LNCaP clone FGC (cell line): ENCODE measurements around the gene NSMCE4A.
"Not testable (repeated sequence)": the region's sequence is repeated elsewhere in the genome, so short reads cannot be mapped to it uniquely, and the experiment has no call there.

ENCODE experiments used
- DNase-seq: peaks from one replicate; pipeline ENCODE4 v3.0.0-alpha.2; 2011; ENCODE audit warnings: low read depth
- H3K4me3 ChIP-seq: 2 replicates; pipeline ENCODE4 v1.5.1; 2011; ENCODE audit warnings: mild to moderate bottlenecking, low read depth, low read length, control low read depth
- TF ChIP-seq, protein P1 (sequence below): IDR thresholded peaks from 2 replicates; pipeline ENCODE4 v1.5.1; 2012; ENCODE audit warnings: mild to moderate bottlenecking; ENCODE audit not compliant: control insufficient read depth, insufficient read depth; ENCODE audit errors: extremely low read depth

Gene NSMCE4A

DNA sequence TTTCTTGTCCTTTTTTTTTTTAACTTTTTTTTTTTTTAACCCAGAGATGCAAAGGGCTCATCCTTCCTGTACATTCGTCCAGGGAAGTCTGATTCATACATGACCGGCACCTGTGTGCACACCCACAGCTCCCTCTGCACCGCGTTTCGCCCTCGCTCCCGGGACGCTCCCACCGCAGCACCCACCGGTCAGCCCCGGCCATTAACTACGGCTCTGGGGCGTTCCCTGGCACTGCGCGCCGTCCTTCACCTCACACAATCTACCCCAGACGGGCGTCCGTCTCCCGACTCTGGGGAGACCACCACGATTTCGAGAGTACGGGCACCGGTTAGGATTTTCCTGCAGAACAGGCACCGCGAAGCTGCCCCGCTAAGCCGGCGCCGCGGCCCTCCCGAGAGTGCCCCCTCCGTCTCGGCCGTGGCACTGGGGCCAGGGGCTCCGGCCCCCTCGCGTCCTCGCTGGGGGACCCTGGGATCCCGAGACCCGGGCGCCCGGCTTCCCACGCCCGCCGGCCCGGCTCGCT, 47.6 kb downstream of the NSMCE4A start:
- peak overlapping the region; percentile 95 for H3K4me3 ChIP-seq
- DNase-seq, result no peak

DNA sequence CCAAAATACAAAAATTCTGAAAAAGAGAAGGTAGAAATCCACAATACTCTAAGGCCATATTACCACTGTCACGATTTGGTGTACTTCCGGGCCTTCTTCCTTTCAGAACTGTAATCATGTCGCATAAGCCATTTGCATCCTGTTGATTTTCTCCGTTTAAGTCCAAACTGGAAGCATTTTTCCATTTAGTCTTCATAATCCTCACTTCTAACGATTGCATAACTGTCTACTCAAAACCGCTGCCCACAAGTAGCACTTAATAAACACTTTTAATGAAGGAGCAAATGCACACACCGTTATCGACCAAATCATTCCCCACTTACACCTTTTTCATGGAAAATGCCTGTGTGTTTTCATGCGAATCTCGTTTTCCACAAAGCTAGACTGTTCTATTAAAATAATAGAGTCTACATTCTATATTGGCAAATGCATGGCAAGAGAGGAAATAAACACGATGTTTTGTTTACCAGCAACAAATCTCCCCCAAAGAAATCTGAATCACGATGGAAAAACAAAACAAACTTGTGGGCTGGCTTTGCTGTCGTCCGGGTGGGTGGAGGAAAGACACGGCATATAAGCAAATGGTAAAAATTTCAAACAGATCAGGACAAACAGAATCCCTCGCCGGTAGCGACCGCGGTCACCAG, 48.2 kb downstream of the NSMCE4A start:
- DNase-seq, result no peak

More for the DNA sequence above, 47.6 kb downstream of the NSMCE4A start:
- TF ChIP-seq, protein P1, sequence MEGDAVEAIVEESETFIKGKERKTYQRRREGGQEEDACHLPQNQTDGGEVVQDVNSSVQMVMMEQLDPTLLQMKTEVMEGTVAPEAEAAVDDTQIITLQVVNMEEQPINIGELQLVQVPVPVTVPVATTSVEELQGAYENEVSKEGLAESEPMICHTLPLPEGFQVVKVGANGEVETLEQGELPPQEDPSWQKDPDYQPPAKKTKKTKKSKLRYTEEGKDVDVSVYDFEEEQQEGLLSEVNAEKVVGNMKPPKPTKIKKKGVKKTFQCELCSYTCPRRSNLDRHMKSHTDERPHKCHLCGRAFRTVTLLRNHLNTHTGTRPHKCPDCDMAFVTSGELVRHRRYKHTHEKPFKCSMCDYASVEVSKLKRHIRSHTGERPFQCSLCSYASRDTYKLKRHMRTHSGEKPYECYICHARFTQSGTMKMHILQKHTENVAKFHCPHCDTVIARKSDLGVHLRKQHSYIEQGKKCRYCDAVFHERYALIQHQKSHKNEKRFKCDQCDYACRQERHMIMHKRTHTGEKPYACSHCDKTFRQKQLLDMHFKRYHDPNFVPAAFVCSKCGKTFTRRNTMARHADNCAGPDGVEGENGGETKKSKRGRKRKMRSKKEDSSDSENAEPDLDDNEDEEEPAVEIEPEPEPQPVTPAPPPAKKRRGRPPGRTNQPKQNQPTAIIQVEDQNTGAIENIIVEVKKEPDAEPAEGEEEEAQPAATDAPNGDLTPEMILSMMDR, result no peak

DNA sequence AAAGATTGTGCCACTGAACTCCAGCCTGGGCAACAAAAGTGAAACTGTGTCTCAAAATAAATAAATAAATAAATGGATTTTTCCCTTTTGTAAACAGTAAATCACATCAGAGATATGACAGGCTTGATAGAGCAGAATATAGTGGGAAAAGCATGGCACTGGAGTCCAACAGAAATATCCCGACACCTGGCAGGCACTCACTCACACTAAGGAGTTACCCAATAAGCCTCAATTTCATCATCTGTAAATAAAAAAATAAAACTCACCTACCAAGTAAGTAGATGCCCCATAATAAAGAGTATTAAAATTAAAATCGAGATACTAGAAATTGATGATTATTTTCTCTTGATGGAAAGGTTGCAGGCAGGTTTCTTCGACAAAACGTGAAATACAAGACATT, 48.9 kb downstream of the NSMCE4A start:
- H3K4me3 ChIP-seq, result peak overlapping the region; percentile 95
- TF ChIP-seq, protein P1, result no peak
- DNase-seq, result no peak

More for the DNA sequence above, 48.2 kb downstream of the NSMCE4A start:
- peak overlapping the region; percentile 95 for H3K4me3 ChIP-seq
- TF ChIP-seq, protein P1, result no peak

DNA sequence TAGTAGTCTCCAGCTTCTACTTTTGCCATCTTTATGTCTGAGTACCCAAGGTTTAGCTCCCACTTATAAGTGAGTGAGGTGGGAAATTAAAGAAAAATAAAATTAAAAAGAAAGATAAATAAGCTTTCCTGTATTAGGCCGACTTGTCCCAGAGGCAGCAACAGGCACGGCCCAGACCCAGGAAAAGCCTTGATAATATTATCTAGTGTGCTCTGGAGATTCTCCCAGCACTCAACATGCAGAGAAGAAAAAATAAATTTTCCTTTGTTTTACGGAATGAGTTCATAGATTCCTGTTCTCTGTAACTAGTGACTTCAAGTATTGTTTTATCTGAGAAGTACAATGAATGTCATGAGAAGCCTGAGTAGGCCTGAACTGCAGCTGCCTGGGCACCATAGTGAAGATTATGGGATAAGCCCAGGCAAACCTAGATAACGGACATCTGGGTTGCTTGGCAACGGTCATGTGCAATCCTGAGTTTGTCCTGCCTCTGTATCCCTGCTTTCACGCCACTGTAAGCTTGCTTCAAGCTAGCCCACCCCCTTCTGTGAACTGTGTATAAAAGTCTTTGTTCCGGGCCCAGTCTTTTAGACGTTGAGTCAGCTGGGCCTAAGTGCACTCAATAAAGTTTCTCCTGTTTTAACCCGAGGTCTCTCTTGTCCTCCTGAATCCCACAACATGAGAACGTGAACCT, 53.6 kb downstream of the NSMCE4A start:
- DNase-seq, result no peak
- TF ChIP-seq, protein P1, result no peak
- no peak overlapping the region for H3K4me3 ChIP-seq

DNA sequence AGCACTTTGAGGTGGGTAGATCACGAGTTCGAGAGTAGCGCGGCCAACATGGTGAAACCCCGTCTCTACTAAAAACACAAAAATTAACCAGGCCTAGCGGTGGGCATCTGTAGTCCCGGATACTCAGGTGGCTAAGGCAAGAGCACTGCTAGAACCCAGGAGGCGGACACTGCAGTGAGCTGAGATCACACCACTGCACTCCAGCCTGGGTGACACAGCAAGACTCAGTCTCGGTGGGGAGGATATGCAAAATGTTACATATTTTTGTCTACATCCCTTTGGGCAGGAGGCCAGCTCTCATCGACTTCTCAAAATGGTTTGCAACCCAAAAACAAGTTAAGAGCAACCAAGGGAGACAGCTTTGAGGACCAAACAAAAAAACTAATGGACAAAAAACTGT, 55.4 kb downstream of the NSMCE4A start:
- TF ChIP-seq, protein P1, result no peak
- H3K4me3 ChIP-seq, result no peak overlapping the region
- no peak for DNase-seq

DNA sequence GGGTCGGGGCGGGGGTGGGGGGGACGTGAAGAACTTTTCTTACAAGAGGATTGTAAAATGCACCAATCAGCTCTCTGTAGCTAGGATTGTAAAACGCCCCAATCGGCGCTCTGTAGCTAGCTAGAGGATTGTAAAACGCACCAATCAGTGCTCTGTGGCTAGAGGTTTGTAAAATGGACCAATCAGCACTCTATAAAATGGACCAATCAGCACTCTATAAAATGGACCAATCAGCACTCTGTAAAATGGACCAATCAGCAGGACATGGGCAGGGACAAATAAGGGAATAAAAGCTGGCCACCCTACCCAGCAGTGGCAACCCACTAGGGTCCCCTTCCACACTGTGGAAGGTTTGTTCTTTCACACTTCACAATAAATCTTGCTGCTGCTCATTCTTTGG, 56.2 kb downstream of the NSMCE4A start:
- not testable (repeated sequence) for H3K4me3 ChIP-seq, DNase-seq

DNA sequence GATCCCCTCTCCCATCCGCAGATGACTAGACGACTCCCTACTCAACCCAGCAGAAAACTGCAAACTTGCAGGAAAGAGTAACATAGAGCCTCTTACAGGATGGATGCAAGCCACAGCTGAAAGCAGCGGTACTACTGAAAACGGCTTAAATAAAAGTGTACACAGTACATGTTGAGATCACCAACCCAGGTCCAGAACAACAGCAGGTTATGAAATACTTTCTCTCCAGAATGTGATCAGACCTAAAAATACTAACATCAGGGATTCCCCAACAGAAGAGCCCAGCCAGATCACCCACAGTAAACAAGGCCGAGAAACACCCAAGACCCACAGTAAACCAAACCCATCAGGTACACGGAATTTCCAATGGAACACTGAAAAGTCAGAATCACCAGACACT, 60.4 kb downstream of the NSMCE4A start:
- H3K4me3 ChIP-seq, result no peak overlapping the region
- TF ChIP-seq, protein P1, result no peak
- no peak for DNase-seq
